ENCODE data around the gene NPY5R.

The NPY5R gene

DNA sequence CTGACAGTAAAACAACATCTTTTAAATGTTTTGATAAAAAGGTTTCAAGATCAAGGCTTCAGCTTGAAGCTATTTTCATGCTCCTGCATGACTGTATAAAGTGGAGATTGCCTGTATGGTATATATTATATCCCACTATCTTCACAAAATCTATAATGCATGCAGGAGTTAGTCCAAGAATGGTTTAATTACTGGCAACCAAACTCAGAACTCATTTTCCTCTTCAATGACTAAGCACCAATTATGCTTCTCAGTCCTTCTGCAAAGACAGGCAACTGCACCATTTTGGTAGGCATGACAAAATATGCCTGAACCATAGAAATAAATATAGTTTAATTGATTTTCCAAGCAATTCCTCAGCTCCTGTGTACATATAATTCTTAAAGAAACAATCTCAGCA, 54.5 kb downstream of the NPY5R start:
- TF ChIP-seq, protein P1, sequence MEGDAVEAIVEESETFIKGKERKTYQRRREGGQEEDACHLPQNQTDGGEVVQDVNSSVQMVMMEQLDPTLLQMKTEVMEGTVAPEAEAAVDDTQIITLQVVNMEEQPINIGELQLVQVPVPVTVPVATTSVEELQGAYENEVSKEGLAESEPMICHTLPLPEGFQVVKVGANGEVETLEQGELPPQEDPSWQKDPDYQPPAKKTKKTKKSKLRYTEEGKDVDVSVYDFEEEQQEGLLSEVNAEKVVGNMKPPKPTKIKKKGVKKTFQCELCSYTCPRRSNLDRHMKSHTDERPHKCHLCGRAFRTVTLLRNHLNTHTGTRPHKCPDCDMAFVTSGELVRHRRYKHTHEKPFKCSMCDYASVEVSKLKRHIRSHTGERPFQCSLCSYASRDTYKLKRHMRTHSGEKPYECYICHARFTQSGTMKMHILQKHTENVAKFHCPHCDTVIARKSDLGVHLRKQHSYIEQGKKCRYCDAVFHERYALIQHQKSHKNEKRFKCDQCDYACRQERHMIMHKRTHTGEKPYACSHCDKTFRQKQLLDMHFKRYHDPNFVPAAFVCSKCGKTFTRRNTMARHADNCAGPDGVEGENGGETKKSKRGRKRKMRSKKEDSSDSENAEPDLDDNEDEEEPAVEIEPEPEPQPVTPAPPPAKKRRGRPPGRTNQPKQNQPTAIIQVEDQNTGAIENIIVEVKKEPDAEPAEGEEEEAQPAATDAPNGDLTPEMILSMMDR (IDR thresholded peaks at IDR 0.05; ENCODE audit: borderline replicate concordance, extremely low read depth, low read length, poor library complexity, severe bottlenecking) = no peak
- TF ChIP-seq EZH2 (IDR thresholded peaks at IDR 0.05; ENCODE audit: borderline replicate concordance, low read depth, low read length, severe bottlenecking) = no peak
- no peaks in the 10 kb centered on the region for H3K9me3 ChIP-seq (ENCODE audit: insufficient read depth, low read length, severe bottlenecking)
- 0 out of 2 replicates have a peak, but pooled peaks cover 3% of the 10 kb centered on the region for H3K4me1 ChIP-seq (ENCODE audit: insufficient read depth, low read length)

DNA sequence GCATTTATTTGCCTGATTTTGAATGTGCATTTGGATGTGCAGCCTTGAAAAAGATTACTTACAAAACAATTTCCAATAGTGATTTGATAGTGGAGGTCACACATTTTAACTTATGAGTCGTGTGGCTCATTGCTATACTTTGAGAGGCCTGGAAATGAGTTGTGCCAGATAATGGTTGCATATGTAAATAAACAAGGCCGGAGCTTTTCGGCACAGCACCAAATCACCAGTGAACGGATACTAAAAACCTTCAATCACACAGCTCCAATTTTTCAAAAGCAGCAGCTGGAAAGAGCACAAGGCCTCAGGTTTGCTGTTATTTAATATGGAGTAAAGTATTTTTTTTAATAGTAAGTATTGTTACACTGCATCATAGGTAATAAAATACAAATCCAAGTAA, 57.2 kb downstream of the NPY5R start:
- Histone ChIP-seq H3K4me2 (ENCODE audit: insufficient read depth, low read length) (no peak overlapping the region), H3K79me2 (ENCODE audit: insufficient read depth, low read length) (no peaks in the 10 kb centered on the region), H4K20me1 (ENCODE audit: insufficient read depth, low read length) (no peaks in the 10 kb centered on the region), H3K36me3 (ENCODE audit: insufficient read depth, low read length) (no peaks in the 10 kb centered on the region), H2AFZ (ENCODE audit: low read depth, low read length) (no peak overlapping the region), H3K9me3 (ENCODE audit: insufficient read depth, low read length, severe bottlenecking) (no peaks in the 10 kb centered on the region), H3K4me1 (ENCODE audit: insufficient read depth, low read length) (no peaks in the 10 kb centered on the region), H3K9ac (ENCODE audit: low read depth, low read length) (no peak overlapping the region), H3K27me3 (ENCODE audit: insufficient read depth, low read length, poor library complexity) (no peaks in the 10 kb centered on the region), H3K27ac (ENCODE audit: low read length) (no peak overlapping the region), H3K4me3 (ENCODE audit: low read depth in 1 of 2, low read length in 2 of 2) (no peak overlapping the region)
- DNase-seq = no peak
- ATAC-seq (ENCODE audit: insufficient read depth, low read depth) = no peak
- TF ChIP-seq, protein P1 (IDR thresholded peaks at IDR 0.05; ENCODE audit: borderline replicate concordance, extremely low read depth, low read length, poor library complexity, severe bottlenecking) = no peak
- no peak for TF ChIP-seq EZH2 (IDR thresholded peaks at IDR 0.05; ENCODE audit: borderline replicate concordance, low read depth, low read length, severe bottlenecking)

More for the DNA sequence above, 54.5 kb downstream of the NPY5R start:
- Histone ChIP-seq H3K27ac (ENCODE audit: low read length) (no peak overlapping the region), H2AFZ (ENCODE audit: low read depth, low read length) (no peak overlapping the region), H3K79me2 (ENCODE audit: insufficient read depth, low read length) (no peaks in the 10 kb centered on the region), H3K4me2 (ENCODE audit: insufficient read depth, low read length) (no peak overlapping the region), H3K27me3 (ENCODE audit: insufficient read depth, low read length, poor library complexity) (no peaks in the 10 kb centered on the region), H3K9ac (ENCODE audit: low read depth, low read length) (no peak overlapping the region), H3K4me3 (ENCODE audit: low read depth in 1 of 2, low read length in 2 of 2) (no peak overlapping the region), H3K36me3 (ENCODE audit: insufficient read depth, low read length) (no peaks in the 10 kb centered on the region), H4K20me1 (ENCODE audit: insufficient read depth, low read length) (no peaks in the 10 kb centered on the region)
- ATAC-seq (ENCODE audit: insufficient read depth, low read depth) = no peak
- DNase-seq = no peak

Measured in DND-41 (cell line).